ENCODE data around the gene NPAS3.

NPAS3 gene

DNA sequence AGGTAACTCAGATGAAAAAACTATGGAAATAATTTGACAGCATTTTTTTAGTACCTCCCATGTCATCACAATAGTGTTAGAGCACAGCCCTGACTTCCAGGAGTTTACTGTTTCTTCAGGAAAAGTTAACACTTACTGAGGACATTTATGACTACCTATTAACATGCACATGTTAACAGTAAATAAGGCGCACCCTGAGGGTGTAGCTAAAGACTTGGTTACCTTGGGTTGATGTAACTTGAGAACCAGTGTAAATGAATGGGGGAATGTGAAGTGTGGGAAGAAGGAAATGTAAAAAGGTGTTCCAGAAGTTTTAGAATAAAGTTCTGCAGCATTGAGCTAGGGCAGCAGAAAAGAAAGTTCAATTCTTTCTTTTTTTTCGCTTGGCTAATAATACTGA is 646.0 kb downstream of the NPAS3 start:
- Histone ChIP-seq H3K27me3 (ENCODE audit: low read depth) (peaks cover 2% of the 10 kb centered on the region), H3K4me3 (no peak overlapping the region), H3K4me1 (no peaks in the 10 kb centered on the region), H3K9me3 (no peaks in the 10 kb centered on the region), H3K36me3 (replicated peaks) (no peaks in the 10 kb centered on the region)
- DNase-seq (ENCODE audit: low spot score in 2 of 2) = no peak
- in situ Hi-C loops (cut with MboI; ENCODE audit: low sequenced_read_pairs) = no loop called here

DNA sequence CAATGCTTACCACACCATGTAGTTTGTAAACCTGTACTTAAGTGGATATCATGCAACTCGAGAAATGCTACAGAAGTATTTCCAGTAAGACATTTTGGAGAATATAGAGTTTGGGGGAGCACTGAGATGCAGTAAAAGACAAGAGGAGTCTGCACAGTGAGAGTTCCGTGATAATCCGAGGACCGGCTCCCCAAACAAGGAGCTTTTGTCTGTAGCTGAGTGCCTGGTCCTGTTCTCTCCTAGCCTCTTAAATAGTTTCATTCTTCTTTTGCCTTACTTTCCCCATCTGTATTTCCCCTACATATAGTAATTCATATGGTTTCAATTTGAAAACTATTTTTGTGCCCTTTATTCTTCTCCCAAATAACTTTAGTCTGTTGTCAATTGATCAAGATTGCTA is 648.1 kb downstream of the NPAS3 start:
- H3K4me3 ChIP-seq = no peak overlapping the region
- no peaks in the 10 kb centered on the region for H3K36me3 ChIP-seq (replicated peaks)
- DNase-seq (ENCODE audit: low spot score in 2 of 2) = no peak
- peaks cover 2% of the 10 kb centered on the region for H3K27me3 ChIP-seq (ENCODE audit: low read depth)
- no peaks in the 10 kb centered on the region for H3K4me1 ChIP-seq
- in situ Hi-C loops (cut with MboI; ENCODE audit: low sequenced_read_pairs) = no loop called here
- H3K9me3 ChIP-seq = no peaks in the 10 kb centered on the region

DNA sequence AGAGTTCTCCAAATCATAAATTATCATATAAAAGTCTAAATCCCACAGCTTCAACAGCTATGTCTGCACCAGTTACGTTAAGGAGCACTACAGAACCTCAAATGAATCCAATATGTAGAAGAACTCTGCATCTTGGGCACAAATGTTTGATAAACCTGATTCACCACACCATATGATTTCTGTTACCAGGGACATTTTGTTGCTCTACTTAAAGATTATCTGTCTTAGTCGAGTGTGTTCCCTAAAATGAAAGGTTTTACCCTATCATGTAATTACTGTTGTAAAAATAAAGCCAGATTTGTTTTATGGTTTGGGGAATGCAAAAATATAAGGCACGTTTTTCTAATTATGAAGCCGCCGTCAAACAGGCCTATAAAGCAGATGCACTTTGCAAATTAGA is 649.1 kb downstream of the NPAS3 start:
- no peaks in the 10 kb centered on the region for H3K9me3 ChIP-seq
- H3K4me3 ChIP-seq = no peak overlapping the region
- peaks cover 2% of the 10 kb centered on the region for H3K27me3 ChIP-seq (ENCODE audit: low read depth)
- H3K36me3 ChIP-seq (replicated peaks) = no peaks in the 10 kb centered on the region
- no peaks in the 10 kb centered on the region for H3K4me1 ChIP-seq
- DNase-seq (ENCODE audit: low spot score in 2 of 2) = no peak
- in situ Hi-C loops (cut with MboI; ENCODE audit: low sequenced_read_pairs) = no loop called here

DNA sequence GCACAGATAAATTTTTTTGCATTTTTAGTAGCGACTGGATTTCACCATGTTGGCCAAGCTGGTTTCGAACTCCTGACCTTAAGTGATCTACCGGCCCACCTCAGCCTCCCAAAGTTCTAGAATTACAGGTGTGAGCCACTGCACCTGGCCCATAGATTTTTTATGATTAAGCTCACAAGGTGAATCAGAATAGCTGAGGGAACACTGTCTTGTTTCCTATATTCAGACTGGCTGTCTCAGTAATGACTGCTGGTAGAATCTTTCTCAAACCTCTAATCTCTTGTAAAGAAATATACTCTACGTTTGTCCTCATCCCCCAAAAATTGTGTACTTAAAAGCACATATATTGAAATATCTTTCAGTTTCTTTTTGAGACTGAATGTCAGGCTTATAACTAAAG is 650.1 kb downstream of the NPAS3 start:
- Histone ChIP-seq H3K9me3 (no peaks in the 10 kb centered on the region), H3K27me3 (ENCODE audit: low read depth) (peaks cover 2% of the 10 kb centered on the region), H3K4me3 (no peak overlapping the region), H3K4me1 (no peaks in the 10 kb centered on the region), H3K36me3 (replicated peaks) (no peaks in the 10 kb centered on the region)
- in situ Hi-C loops (cut with MboI; ENCODE audit: low sequenced_read_pairs) = no loop called here
- DNase-seq (ENCODE audit: low spot score in 2 of 2) = no peak

DNA sequence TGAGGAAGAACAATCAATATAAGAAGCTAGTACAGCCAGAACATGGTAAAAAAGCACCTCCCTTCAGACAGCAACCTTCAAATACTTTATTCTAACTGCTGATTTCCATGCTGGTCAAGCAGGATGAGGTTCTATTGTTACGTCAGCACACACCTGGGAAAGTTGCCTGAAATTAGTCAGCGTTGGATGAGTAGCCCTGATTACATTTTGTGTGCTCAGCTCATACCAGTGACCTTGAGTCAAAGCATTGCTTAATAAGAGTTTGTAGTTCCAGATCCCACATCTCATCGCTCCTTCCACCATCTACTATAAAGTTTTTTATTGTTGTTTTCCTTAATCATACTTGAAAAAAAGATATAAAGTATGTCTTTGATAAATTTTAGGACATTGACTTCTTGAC is 650.7 kb downstream of the NPAS3 start:
- no peaks in the 10 kb centered on the region for H3K9me3 ChIP-seq
- H3K4me1 ChIP-seq = no peaks in the 10 kb centered on the region
- in situ Hi-C loops (cut with MboI; ENCODE audit: low sequenced_read_pairs) = no loop called here
- no peak overlapping the region for H3K4me3 ChIP-seq
- no peak for DNase-seq (ENCODE audit: low spot score in 2 of 2)
- no peaks in the 10 kb centered on the region for H3K36me3 ChIP-seq (replicated peaks)
- no peaks in the 10 kb centered on the region; the same call in 1 of the 2 replicates for H3K27me3 ChIP-seq (ENCODE audit: low read depth)

DNA sequence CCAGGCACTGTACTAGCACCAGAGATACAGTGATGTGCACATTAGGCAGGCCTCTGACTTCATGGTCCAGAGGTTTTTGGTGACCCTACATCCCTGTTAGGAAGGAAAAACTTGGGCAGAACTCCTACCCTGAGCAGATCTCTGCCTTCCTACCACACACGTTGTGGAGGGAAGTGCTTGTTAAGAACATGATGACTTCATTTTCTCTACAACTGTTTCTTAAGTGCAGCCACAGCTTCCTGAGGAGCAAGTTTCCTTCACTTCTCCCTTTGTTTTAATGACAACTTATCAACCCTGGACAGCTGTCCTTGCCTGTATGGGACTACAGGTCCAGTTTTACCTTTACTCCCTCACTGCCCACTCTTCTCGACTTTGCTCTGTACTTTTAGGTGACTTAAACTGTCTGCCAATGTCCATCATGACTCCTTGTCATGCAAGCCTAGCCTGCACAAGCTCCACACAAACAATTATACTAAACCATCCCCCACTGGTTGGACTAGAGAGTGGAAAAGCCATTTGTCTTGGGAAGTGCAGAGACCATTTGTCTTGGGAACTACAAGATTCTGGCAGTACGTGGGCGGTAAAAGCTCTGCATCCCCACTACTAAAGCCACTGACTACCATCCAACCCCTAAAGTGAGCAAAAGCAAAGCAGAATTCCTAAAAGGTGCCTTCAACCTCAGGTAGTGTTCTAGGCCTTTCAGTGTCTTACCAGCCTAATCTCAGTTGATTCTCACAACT is 652.4 kb downstream of the NPAS3 start:
- Histone ChIP-seq H3K27me3 (ENCODE audit: low read depth) (no peaks in the 10 kb centered on the region), H3K4me1 (no peaks in the 10 kb centered on the region), H3K4me3 (no peak overlapping the region), H3K36me3 (replicated peaks) (no peaks in the 10 kb centered on the region), H3K9me3 (no peaks in the 10 kb centered on the region)
- no peak for DNase-seq (ENCODE audit: low spot score in 2 of 2)
- in situ Hi-C loops (cut with MboI; ENCODE audit: low sequenced_read_pairs) = no loop called here

DNA sequence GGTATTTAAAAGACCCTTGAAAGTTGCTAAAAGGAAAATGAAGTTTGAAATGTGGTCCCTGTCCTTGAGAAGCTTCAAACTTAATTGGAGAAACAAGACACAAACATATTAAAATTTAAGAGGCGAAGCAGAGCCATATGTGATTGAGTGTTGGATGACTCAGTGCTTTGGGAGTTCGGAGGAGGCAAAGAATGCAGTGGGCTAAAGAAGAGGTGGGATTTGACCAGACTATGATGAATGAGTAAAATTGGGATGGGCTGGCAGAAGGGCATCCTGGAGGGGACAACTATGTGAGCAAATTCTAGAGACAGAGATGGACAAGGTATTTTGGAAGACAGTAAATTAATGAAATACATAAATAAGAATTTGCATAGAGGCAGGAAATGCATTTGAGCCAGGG is 653.6 kb downstream of the NPAS3 start:
- in situ Hi-C loops (cut with MboI; ENCODE audit: low sequenced_read_pairs) = no loop called here
- H3K4me3 ChIP-seq = no peak overlapping the region
- no peaks in the 10 kb centered on the region for H3K27me3 ChIP-seq (ENCODE audit: low read depth)
- DNase-seq (ENCODE audit: low spot score in 2 of 2) = no peak
- no peaks in the 10 kb centered on the region for H3K4me1 ChIP-seq
- H3K36me3 ChIP-seq (replicated peaks) = no peaks in the 10 kb centered on the region
- H3K9me3 ChIP-seq = no peaks in the 10 kb centered on the region

DNA sequence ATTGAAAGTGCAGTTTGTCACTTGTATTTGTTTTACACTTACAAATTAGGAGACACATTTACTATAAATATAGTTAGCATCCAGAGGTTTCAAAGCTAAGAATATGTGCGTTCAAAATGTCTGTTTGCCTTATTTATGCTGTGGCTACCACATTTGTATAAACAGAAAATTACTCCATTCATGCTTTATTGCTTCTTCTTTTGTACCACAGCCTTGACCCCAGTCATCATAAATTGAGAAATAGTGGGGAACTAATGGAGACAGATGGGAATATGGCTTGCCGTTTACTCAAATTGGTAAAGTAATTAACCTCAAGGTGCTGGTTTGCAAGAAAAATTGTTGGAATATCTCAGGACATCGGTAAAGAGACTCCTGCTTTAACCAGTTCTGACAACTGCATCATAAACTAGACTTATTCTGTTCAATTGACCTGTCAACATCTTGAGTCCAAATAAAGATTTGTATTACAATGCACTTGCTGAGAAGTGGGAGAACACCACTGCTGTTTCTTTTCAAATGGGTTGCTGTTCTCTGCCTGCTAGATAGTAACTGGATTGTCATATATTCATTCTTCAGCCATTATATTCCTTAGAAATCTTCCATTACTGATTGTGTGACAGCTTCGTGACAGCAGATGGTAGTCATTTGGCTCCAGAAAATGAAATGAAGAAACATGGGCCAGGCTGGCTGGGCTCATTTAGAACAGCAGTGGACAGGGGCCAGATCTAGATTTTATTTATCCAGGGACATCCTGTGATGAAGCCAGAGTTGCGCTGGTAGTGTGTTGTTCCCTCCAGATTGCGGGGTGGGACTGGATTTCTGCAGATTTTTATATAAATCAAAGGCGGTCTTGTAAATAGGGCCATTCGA is 657.8 kb downstream of the NPAS3 start:
- Histone ChIP-seq H3K4me1 (no peaks in the 10 kb centered on the region), H3K36me3 (replicated peaks) (no peaks in the 10 kb centered on the region), H3K27me3 (ENCODE audit: low read depth) (peaks cover 3% of the 10 kb centered on the region; the same call in 1 of the 2 replicates), H3K4me3 (no peak overlapping the region), H3K9me3 (no peaks in the 10 kb centered on the region)
- in situ Hi-C loops (cut with MboI; ENCODE audit: low sequenced_read_pairs) = no loop called here
- no peak for DNase-seq (ENCODE audit: low spot score in 2 of 2)

DNA sequence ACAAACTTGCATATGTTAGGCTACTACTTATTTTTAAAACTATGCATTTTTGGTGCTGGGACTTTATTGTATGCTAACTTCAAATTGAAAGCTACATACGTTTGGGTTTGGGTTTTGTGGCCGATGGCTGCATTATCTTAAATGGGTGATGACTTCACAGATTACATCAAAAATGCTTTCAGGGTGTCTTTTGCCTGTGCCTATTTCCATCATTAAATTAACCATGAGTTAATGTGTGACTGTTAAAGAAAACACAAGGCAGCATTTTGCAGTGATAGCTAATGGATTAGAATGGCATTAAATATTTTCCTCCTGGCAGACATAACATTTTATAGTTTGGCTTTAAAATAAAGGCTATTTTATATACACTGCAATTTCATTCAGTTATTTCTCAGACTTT is 659.9 kb downstream of the NPAS3 start:
- no peak for DNase-seq (ENCODE audit: low spot score in 2 of 2)
- in situ Hi-C loops (cut with MboI; ENCODE audit: low sequenced_read_pairs) = no loop called here
- no peaks in the 10 kb centered on the region for H3K36me3 ChIP-seq (replicated peaks)

DNA sequence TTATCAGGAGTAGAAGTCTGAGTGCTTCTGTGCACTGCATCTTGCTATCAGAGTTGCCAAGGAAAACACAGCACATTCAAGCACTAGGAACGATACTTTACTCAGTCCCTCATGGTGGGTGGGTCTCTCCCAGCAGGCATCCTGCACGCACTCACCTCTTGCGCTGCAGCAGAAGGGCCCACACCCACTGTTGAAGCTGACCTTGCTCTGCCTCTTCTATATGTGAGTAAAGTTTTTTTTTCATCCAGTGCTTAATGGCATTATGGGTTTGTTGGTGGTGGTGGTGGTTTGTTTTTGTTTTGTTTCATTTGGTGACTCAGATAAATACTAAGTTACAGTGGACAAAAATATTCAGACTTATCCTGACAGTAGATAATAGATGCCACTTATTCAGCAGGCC is 663.7 kb downstream of the NPAS3 start:
- peaks cover 4% of the 10 kb centered on the region; the same call in 1 of the 2 replicates for H3K9me3 ChIP-seq
- H3K4me1 ChIP-seq = no peaks in the 10 kb centered on the region
- no peak for DNase-seq (ENCODE audit: low spot score in 2 of 2)
- H3K36me3 ChIP-seq (replicated peaks) = no peaks in the 10 kb centered on the region
- in situ Hi-C loops (cut with MboI; ENCODE audit: low sequenced_read_pairs) = no loop called here
- H3K27me3 ChIP-seq (ENCODE audit: low read depth) = peaks cover 3% of the 10 kb centered on the region
- no peak overlapping the region for H3K4me3 ChIP-seq

More for the DNA sequence above, 659.9 kb downstream of the NPAS3 start:
- H3K27me3 ChIP-seq (ENCODE audit: low read depth) = peaks cover 3% of the 10 kb centered on the region; the same call in 1 of the 2 replicates
- no peaks in the 10 kb centered on the region for H3K4me1 ChIP-seq
- no peak overlapping the region for H3K4me3 ChIP-seq
- no peaks in the 10 kb centered on the region for H3K9me3 ChIP-seq

DNA sequence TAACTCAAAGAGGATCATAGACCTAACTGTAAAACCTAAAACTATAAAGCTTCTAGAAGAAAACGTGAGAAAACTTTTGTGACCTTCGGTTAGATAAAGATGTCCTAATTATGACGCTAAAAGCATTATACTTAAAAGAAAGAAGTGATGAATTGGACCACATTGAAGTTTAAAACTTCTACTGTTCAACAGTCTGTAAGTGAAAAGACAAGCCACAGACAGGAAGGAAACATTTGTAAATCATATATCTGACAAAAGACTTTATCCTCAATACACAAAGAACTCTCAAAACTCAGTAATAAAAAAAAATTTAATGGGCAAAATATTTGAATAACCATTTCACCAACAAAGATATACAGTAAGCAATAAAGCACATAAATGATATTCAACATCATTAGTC is 667.9 kb downstream of the NPAS3 start:
- H3K36me3 ChIP-seq (replicated peaks) = no peaks in the 10 kb centered on the region
- H3K27me3 ChIP-seq (ENCODE audit: low read depth) = peaks cover 5% of the 10 kb centered on the region
- H3K9me3 ChIP-seq = peaks cover 4% of the 10 kb centered on the region; the same call in 1 of the 2 replicates
- DNase-seq (ENCODE audit: low spot score in 2 of 2) = no peak
- no peaks in the 10 kb centered on the region for H3K4me1 ChIP-seq
- in situ Hi-C loops (cut with MboI; ENCODE audit: low sequenced_read_pairs) = no loop called here
- no peak overlapping the region for H3K4me3 ChIP-seq

DNA sequence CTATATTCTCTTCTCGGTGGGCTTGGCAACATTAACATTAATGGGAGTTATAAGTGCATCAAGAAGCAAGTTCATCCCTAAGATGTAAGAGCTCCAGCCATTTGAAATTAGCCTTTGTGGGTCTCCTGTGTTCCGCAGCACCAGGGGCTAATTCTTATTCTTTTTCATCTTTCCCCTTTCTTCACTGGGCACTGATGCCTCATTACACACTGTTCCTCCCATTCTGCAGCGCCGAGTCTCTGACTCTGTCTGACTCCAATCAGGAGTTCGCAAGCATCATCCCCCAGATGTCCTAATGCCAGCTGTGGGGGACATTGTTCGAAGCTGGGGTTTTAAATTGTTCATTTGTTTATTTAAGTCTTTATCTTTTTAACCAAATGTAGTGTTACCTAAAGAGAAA is 670.9 kb downstream of the NPAS3 start:
- H3K9me3 ChIP-seq = peaks cover 4% of the 10 kb centered on the region; the same call in 1 of the 2 replicates
- DNase-seq (ENCODE audit: low spot score in 2 of 2) = no peak
- no peaks in the 10 kb centered on the region for H3K36me3 ChIP-seq (replicated peaks)
- no peak overlapping the region for H3K4me3 ChIP-seq
- no peaks in the 10 kb centered on the region for H3K4me1 ChIP-seq
- peaks cover 5% of the 10 kb centered on the region for H3K27me3 ChIP-seq (ENCODE audit: low read depth)
- in situ Hi-C loops (cut with MboI; ENCODE audit: low sequenced_read_pairs) = no loop called here

DNA sequence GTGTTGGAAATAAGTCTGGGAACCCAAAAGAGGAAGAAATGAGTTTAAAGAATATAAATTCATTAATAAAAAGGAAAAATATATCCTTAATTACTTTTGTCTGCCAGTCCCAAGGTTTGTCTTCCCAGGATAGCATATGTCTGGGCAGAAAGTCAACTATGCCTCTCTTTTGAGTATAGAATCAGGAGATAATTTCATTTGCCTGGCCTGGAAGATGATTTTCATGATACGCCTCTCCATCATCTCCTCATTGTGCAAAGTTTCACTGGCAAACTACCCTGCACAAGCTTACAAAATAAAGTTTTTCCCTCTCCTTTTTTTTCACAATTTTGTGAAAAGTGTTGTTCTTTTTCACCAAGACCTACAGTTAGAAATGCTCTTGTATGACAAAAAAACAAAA is 671.4 kb downstream of the NPAS3 start:
- in situ Hi-C loops (cut with MboI; ENCODE audit: low sequenced_read_pairs) = no loop called here
- DNase-seq (ENCODE audit: low spot score in 2 of 2) = no peak
- peaks cover 4% of the 10 kb centered on the region; the same call in 1 of the 2 replicates for H3K9me3 ChIP-seq
- H3K4me3 ChIP-seq = no peak overlapping the region
- H3K36me3 ChIP-seq (replicated peaks) = no peaks in the 10 kb centered on the region
- H3K4me1 ChIP-seq = no peaks in the 10 kb centered on the region
- H3K27me3 ChIP-seq (ENCODE audit: low read depth) = peaks cover 5% of the 10 kb centered on the region

Measured in HAP-1 (cell line).